ENCODE results near the gene PLXNA4. TPM values are rescaled to one million over a fixed set of nuclear protein-coding genes. Genes with fewer than 3 reads are reported as not detected.

The PLXNA4 gene
- total and polyA plus RNA-seq, 2 experiments from 2014 or later: 0.08 to 0.80 TPM

DNA sequence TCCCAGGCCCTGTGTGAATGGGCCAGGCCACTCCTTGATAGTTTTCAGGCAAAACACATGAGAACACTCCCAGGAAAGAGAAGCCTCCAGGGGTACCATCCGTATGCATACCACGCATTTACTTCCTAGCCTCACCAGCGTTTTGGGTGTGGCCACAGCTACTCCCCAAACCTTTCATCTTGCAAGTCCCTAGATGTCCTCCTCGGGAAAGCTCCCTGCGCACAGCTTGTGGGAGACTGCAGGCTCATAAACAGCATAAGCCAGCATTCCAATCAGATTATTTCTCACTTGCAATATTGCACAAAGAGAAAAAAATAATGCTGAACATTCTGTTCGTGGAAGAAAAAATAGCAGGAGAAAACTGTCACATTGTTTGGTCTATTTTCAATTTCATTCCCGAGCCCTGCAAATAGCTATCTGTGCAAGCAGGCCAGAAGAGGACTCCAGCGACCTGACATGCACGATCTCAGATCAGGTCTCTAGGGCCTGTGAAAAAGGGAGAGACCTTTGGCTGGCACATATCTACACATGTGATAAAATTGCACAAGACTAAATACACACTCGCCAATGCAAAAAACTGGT is 175.6 kb downstream of the PLXNA4 start:
- DNase-seq (ENCODE audit: low spot score): peak; percentile 32
- H3K27me3 Mint-ChIP-seq (ENCODE audit: insufficient read depth, low read depth, poor library complexity): peaks cover 9% of the 10 kb centered on the region
- H3K9me2 ChIP-seq (ENCODE audit: insufficient read depth): no peaks in the 10 kb centered on the region
- H3K27me3 ChIP-seq (ENCODE audit: insufficient read depth): no peaks in the 10 kb centered on the region
- no peak overlapping the region for H3K4me3 Mint-ChIP-seq
- peaks cover 28% of the 10 kb centered on the region for H3K4me1 Mint-ChIP-seq
- H3K36me3 Mint-ChIP-seq (ENCODE audit: low read depth): no peaks in the 10 kb centered on the region
- no peaks in the 10 kb centered on the region for H3K36me3 ChIP-seq (ENCODE audit: insufficient read depth)
- H3K4me2 ChIP-seq: no peak overlapping the region
- H3K79me2 ChIP-seq (replicated peaks; ENCODE audit: insufficient read depth): no peaks in the 10 kb centered on the region
- ATAC-seq: peak; percentile 19; the same call in 2 of the 3 replicates
- H3K4me3 ChIP-seq: no peak overlapping the region
- TF ChIP-seq CREB1 (CRISPR knock-in tag; IDR thresholded peaks at IDR 0.05; ENCODE audit: low read depth): no peak
- no peak for TF ChIP-seq ZNF331 (CRISPR knock-in tag; IDR thresholded peaks at IDR 0.05; ENCODE audit: low read depth)
- TF ChIP-seq NANOG (IDR thresholded peaks at IDR 0.05; ENCODE audit: borderline replicate concordance): no peak
- no peak for TF ChIP-seq JUNB (IDR thresholded peaks at IDR 0.05; ENCODE audit: unreplicated experiment)
- TF ChIP-seq, protein P1, sequence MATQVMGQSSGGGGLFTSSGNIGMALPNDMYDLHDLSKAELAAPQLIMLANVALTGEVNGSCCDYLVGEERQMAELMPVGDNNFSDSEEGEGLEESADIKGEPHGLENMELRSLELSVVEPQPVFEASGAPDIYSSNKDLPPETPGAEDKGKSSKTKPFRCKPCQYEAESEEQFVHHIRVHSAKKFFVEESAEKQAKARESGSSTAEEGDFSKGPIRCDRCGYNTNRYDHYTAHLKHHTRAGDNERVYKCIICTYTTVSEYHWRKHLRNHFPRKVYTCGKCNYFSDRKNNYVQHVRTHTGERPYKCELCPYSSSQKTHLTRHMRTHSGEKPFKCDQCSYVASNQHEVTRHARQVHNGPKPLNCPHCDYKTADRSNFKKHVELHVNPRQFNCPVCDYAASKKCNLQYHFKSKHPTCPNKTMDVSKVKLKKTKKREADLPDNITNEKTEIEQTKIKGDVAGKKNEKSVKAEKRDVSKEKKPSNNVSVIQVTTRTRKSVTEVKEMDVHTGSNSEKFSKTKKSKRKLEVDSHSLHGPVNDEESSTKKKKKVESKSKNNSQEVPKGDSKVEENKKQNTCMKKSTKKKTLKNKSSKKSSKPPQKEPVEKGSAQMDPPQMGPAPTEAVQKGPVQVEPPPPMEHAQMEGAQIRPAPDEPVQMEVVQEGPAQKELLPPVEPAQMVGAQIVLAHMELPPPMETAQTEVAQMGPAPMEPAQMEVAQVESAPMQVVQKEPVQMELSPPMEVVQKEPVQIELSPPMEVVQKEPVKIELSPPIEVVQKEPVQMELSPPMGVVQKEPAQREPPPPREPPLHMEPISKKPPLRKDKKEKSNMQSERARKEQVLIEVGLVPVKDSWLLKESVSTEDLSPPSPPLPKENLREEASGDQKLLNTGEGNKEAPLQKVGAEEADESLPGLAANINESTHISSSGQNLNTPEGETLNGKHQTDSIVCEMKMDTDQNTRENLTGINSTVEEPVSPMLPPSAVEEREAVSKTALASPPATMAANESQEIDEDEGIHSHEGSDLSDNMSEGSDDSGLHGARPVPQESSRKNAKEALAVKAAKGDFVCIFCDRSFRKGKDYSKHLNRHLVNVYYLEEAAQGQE (IDR thresholded peaks at IDR 0.05; ENCODE audit: unreplicated experiment): no peak
- no peak for TF ChIP-seq POLR2AphosphoS5 (IDR thresholded peaks at IDR 0.05; ENCODE audit: low read depth)
- TF ChIP-seq STAT1 (IDR thresholded peaks at IDR 0.05; ENCODE audit: unreplicated experiment): no peak
- no peak for TF ChIP-seq EZH2phosphoT487 (IDR thresholded peaks at IDR 0.05; ENCODE audit: unreplicated experiment)
- no peak for TF ChIP-seq EZH2 (IDR thresholded peaks at IDR 0.05; ENCODE audit: low read depth, unreplicated experiment)
- TF ChIP-seq ZNF114 (CRISPR knock-in tag; IDR thresholded peaks at IDR 0.05): no peak
- TF ChIP-seq, protein P2, sequence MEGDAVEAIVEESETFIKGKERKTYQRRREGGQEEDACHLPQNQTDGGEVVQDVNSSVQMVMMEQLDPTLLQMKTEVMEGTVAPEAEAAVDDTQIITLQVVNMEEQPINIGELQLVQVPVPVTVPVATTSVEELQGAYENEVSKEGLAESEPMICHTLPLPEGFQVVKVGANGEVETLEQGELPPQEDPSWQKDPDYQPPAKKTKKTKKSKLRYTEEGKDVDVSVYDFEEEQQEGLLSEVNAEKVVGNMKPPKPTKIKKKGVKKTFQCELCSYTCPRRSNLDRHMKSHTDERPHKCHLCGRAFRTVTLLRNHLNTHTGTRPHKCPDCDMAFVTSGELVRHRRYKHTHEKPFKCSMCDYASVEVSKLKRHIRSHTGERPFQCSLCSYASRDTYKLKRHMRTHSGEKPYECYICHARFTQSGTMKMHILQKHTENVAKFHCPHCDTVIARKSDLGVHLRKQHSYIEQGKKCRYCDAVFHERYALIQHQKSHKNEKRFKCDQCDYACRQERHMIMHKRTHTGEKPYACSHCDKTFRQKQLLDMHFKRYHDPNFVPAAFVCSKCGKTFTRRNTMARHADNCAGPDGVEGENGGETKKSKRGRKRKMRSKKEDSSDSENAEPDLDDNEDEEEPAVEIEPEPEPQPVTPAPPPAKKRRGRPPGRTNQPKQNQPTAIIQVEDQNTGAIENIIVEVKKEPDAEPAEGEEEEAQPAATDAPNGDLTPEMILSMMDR (conservative IDR thresholded peaks at IDR 0.05; ENCODE audit: low read depth in 2 of 2): no peak
- TF ChIP-seq, protein P3, sequence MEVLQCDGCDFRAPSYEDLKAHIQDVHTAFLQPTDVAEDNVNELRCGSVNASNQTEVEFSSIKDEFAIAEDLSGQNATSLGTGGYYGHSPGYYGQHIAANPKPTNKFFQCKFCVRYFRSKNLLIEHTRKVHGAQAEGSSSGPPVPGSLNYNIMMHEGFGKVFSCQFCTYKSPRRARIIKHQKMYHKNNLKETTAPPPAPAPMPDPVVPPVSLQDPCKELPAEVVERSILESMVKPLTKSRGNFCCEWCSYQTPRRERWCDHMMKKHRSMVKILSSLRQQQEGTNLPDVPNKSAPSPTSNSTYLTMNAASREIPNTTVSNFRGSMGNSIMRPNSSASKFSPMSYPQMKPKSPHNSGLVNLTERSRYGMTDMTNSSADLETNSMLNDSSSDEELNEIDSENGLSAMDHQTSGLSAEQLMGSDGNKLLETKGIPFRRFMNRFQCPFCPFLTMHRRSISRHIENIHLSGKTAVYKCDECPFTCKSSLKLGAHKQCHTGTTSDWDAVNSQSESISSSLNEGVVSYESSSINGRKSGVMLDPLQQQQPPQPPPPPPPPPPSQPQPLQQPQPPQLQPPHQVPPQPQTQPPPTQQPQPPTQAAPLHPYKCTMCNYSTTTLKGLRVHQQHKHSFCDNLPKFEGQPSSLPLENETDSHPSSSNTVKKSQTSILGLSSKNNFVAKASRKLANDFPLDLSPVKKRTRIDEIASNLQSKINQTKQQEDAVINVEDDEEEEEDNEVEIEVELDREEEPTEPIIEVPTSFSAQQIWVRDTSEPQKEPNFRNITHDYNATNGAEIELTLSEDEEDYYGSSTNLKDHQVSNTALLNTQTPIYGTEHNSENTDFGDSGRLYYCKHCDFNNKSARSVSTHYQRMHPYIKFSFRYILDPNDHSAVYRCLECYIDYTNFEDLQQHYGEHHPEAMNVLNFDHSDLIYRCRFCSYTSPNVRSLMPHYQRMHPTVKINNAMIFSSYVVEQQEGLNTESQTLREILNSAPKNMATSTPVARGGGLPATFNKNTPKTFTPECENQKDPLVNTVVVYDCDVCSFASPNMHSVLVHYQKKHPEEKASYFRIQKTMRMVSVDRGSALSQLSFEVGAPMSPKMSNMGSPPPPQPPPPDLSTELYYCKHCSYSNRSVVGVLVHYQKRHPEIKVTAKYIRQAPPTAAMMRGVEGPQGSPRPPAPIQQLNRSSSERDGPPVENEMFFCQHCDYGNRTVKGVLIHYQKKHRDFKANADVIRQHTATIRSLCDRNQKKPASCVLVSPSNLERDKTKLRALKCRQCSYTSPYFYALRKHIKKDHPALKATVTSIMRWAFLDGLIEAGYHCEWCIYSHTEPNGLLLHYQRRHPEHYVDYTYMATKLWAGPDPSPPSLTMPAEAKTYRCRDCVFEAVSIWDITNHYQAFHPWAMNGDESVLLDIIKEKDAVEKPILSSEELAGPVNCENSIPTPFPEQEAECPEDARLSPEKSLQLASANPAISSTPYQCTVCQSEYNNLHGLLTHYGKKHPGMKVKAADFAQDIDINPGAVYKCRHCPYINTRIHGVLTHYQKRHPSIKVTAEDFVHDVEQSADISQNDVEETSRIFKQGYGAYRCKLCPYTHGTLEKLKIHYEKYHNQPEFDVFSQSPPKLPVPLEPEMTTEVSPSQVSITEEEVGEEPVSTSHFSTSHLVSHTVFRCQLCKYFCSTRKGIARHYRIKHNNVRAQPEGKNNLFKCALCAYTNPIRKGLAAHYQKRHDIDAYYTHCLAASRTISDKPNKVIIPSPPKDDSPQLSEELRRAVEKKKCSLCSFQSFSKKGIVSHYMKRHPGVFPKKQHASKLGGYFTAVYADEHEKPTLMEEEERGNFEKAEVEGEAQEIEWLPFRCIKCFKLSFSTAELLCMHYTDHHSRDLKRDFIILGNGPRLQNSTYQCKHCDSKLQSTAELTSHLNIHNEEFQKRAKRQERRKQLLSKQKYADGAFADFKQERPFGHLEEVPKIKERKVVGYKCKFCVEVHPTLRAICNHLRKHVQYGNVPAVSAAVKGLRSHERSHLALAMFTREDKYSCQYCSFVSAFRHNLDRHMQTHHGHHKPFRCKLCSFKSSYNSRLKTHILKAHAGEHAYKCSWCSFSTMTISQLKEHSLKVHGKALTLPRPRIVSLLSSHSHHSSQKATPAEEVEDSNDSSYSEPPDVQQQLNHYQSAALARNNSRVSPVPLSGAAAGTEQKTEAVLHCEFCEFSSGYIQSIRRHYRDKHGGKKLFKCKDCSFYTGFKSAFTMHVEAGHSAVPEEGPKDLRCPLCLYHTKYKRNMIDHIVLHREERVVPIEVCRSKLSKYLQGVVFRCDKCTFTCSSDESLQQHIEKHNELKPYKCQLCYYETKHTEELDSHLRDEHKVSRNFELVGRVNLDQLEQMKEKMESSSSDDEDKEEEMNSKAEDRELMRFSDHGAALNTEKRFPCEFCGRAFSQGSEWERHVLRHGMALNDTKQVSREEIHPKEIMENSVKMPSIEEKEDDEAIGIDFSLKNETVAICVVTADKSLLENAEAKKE (CRISPR knock-in tag; IDR thresholded peaks at IDR 0.05): no peak
- TF ChIP-seq, protein P4, sequence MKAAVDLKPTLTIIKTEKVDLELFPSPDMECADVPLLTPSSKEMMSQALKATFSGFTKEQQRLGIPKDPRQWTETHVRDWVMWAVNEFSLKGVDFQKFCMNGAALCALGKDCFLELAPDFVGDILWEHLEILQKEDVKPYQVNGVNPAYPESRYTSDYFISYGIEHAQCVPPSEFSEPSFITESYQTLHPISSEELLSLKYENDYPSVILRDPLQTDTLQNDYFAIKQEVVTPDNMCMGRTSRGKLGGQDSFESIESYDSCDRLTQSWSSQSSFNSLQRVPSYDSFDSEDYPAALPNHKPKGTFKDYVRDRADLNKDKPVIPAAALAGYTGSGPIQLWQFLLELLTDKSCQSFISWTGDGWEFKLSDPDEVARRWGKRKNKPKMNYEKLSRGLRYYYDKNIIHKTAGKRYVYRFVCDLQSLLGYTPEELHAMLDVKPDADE (IDR thresholded peaks at IDR 0.05): no peak
- no peak overlapping the region for H3K27ac ChIP-seq (ENCODE audit: low read depth)
- no peaks in the 10 kb centered on the region for H4K20me1 ChIP-seq (replicated peaks; ENCODE audit: insufficient read depth)
- no peak overlapping the region for H3K27ac Mint-ChIP-seq
- H3F3A ChIP-seq (replicated peaks; ENCODE audit: low read depth): no peaks in the 10 kb centered on the region
- peaks cover 6% of the 10 kb centered on the region for H3K4me1 ChIP-seq (ENCODE audit: insufficient read depth)
- no peaks in the 10 kb centered on the region for H3K9me3 Mint-ChIP-seq
- no peak overlapping the region for H2AFZ ChIP-seq

Measured in GM23338 (cell line).